ENCODE data around the gene FN1.

DNA sequence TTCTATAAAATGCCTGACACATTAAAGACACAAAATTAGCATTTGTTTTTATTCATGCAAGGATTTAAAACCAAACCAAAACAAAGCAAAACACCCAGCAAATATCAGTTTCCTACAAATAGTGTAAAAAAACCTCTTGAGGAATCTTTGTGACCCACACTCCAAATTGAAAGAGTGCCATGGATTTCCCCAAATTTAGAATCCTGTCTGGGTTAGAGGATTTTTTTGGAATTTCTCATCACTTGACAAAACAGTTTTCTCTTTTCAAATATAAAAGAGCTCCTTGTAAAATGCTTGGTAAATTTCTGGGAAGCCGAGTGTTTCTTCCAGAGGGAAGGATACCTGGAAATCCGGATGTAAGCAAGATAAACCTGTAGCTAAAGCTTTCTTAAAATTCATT, 1.7 kb upstream of the FN1 start:
- no peak for TF ChIP-seq EZH2 (IDR thresholded peaks at IDR 0.05; ENCODE audit: low read length)
- TF ChIP-seq CTCF (optimal IDR thresholded peaks at IDR 0.05 in 1 of 3, IDR thresholded peaks at IDR 0.05 in 1 of 3, conservative IDR thresholded peaks at IDR 0.05 in 1 of 3; ENCODE audit: extremely low read depth in 1 of 3, insufficient read depth in 2 of 3, low read length in 3 of 3) = no peak
